K562 (cell line): ENCODE measurements around the gene TANC1. TPM values are rescaled to one million over a fixed set of nuclear protein-coding genes. Genes with fewer than 3 reads are reported as not detected.

Experiments used
- AFF4 ChIP-seq: sonication (generic); formaldehyde crosslinking; IDR thresholded peaks from 2 replicates; pipeline ENCODE4 v1.8.0; 2023; ENCODE audit warnings: mild to moderate bottlenecking, missing genetic modification reagents
- BRD9 ChIP-seq: fragments of 450-650 bp; IDR thresholded peaks from 2 replicates; pipeline ENCODE4 v1.6.1; 2018; ENCODE audit warnings: low read depth; ENCODE audit not compliant: partially characterized antibody
- CBX3 ChIP-seq, 2 experiments: IDR thresholded peaks; 1 replicate in 1 of 2; 2 replicates in 1 of 2; pipeline ENCODE4 v1.6.1; 2012; ENCODE audit warnings: inconsistent platforms in 2 of 2, low read length in 2 of 2, borderline replicate concordance in 1 of 2, control low read depth in 1 of 2
- CHD2 ChIP-seq: IDR thresholded peaks from 2 replicates; pipeline ENCODE4 v1.6.1; 2011; ENCODE audit warnings: low read depth, low read length
- CTCF ChIP-seq, 3 experiments: IDR thresholded peaks in 2 of 3; conservative IDR thresholded peaks in 1 of 3; 2 replicates each; pipeline ENCODE4 v1.5.1; 2011 to 2012; ENCODE audit warnings: low read length in 3 of 3, mild to moderate bottlenecking in 3 of 3, control low read depth in 2 of 3, improper control_type of control experiment in 1 of 3, inconsistent platforms in 1 of 3, low read depth in 1 of 3, mixed read lengths in 1 of 3, moderate library complexity in 1 of 3; ENCODE audit not compliant: insufficient read depth in 2 of 3
- DACH1 ChIP-seq: fragments of 450-650 bp; IDR thresholded peaks from 2 replicates; pipeline ENCODE4 v1.6.1; 2018; ENCODE audit not compliant: partially characterized antibody
- DNMT1 ChIP-seq: fragments of 450-650 bp; IDR thresholded peaks from 2 replicates; pipeline ENCODE4 v1.6.1; 2016; ENCODE audit warnings: antibody characterized with exemption, mild to moderate bottlenecking
- FOXJ3 ChIP-seq: sonication (generic); formaldehyde crosslinking; IDR thresholded peaks from 2 replicates; pipeline ENCODE4 v1.4.0; 2020; ENCODE audit warnings: mild to moderate bottlenecking, missing genetic modification reagents
- FOXK1 ChIP-seq: sonication (generic); formaldehyde crosslinking; IDR thresholded peaks from 2 replicates; pipeline ENCODE4 v1.8.0; 2022; ENCODE audit warnings: missing genetic modification reagents, mild to moderate bottlenecking, borderline replicate concordance
- GATAD2B ChIP-seq: fragments of 450-650 bp; IDR thresholded peaks from 2 replicates; pipeline ENCODE4 v1.6.1; 2017; ENCODE audit warnings: mild to moderate bottlenecking, borderline replicate concordance
- PPARD ChIP-seq: fragments of 250-450 bp; sonication (Bioruptor Pico); IDR thresholded peaks from 2 replicates; pipeline ENCODE4 v1.8.0; 2022; ENCODE audit warnings: inconsistent platforms, mild to moderate bottlenecking, moderate library complexity
- SIRT6 ChIP-seq: IDR thresholded peaks from one replicate; pipeline ENCODE4 v1.6.1; 2012; ENCODE audit warnings: low read depth, mild to moderate bottlenecking, control low read depth, inconsistent platforms, low read length, moderate library complexity
- SIX5 ChIP-seq, 2 experiments: IDR thresholded peaks; 2 replicates each; pipeline ENCODE4 v1.6.1; 2011; ENCODE audit warnings: low read length in 2 of 2, borderline replicate concordance in 1 of 2, low read depth in 1 of 2, mild to moderate bottlenecking in 1 of 2, moderate library complexity in 1 of 2; ENCODE audit not compliant: insufficient read depth in 1 of 2
- SMARCC2 ChIP-seq: fragments of 450-650 bp; IDR thresholded peaks from 2 replicates; pipeline ENCODE4 v1.6.1; 2017; ENCODE audit warnings: antibody characterized with exemption, moderate library complexity, mild to moderate bottlenecking, low read depth
- TCF15 ChIP-seq: fragments of 250-450 bp; sonication (Bioruptor Pico); IDR thresholded peaks from 2 replicates; pipeline ENCODE4 v1.8.0; 2022; ENCODE audit warnings: moderate library complexity, mild to moderate bottlenecking, inconsistent platforms
- ZBTB34 ChIP-seq: fragments of 250-450 bp; sonication (Bioruptor Pico); IDR thresholded peaks from 2 replicates; pipeline ENCODE4 v1.8.0; 2021; ENCODE audit warnings: mild to moderate bottlenecking, moderate library complexity
- ZNF23 ChIP-seq: fragments of 250-450 bp; sonication (Bioruptor Pico); IDR thresholded peaks from 2 replicates; pipeline ENCODE4 v1.4.0; 2020; ENCODE audit warnings: mild to moderate bottlenecking
- polyA plus RNA-seq, 8 experiments: library from polyadenylated mRNA; depleted of rRNA in 4 of 8; stranded (reverse) in 5 of 8; unstranded in 3 of 8; fragments of >200 nt; fragmentation: Nextera tagmentation in 2 of 8; fragmentation: Illumina TruSeq in 1 of 8; extraction: Ambion mirVana in 2 of 8; extraction: Trizol in 1 of 8; gene quantifications; 2 replicates each; pipeline versions ENCODE4 v1.2.1 to v1.2.3, GENCODE V29; 2011 to 2014; ENCODE audit warnings: inconsistent platforms in 1 of 8, missing spikeins in 1 of 8
- total RNA-seq, 7 experiments: library from RNA; depleted of rRNA in 6 of 7; stranded (reverse); fragments of >200 nt in 6 of 7; fragmentation: Illumina TruSeq in 2 of 7; extraction: Trizol in 2 of 7; gene quantifications; 2 replicates each; pipeline versions ENCODE4 v1.2.1 to v1.2.3, GENCODE V29; 2011 to 2021; ENCODE audit warnings: low replicate concordance in 1 of 7

Gene TANC1
- total and polyA plus RNA-seq, 9 of the 15 experiments (the other 6 are each of a cell fraction or from before 2014, with no cell fraction given) = under 0.01 to 0.20 (median 0.07) TPM; not detected in 1

GRCh38 chr2:159152128-159152778 lies 183.8 kb downstream of the TANC1 start (continued):
- TF ChIP-seq AFF4 (CRISPR knock-in tag) (no peak), DNMT1 (no peak), DACH1 (no peak), SIRT6 (no peak), ZBTB34 (CRISPR knock-in tag) (no peak), PPARD (CRISPR knock-in tag) (no peak), CTCF (IDR thresholded peaks at IDR 0.05 in 2 of 3, conservative IDR thresholded peaks at IDR 0.05 in 1 of 3; ENCODE audit: insufficient read depth in 2 of 3, low read depth in 1 of 3, low read length in 3 of 3) (no peak), BRD9 (no peak), FOXK1 (CRISPR knock-in tag) (no peak), ZNF23 (CRISPR knock-in tag) (no peak), CBX3 (IDR thresholded peaks at IDR 0.05; ENCODE audit: borderline replicate concordance in 1 of 2, low read length in 2 of 2) (no peak), CHD2 (no peak), TCF15 (no peak), SIX5 (IDR thresholded peaks at IDR 0.05; ENCODE audit: borderline replicate concordance in 1 of 2, insufficient read depth in 1 of 2, low read depth in 1 of 2, low read length in 2 of 2) (no peak), FOXJ3 (CRISPR knock-in tag) (no peak), GATAD2B (no peak), SMARCC2 (no peak)
